H1 (cell line): Measurements from ENCODE around the gene SLC12A6. TPM values are rescaled to one million over a fixed set of nuclear protein-coding genes. Genes with fewer than 3 reads are reported as not detected.

Experiments used
- CTCF ChIA-PET: fragments of 300-600 bp; sonication (Branson Sonifier 250); formaldehyde crosslinking; loops from one replicate; lab custom pipeline; 2021; ENCODE audit not compliant: partially characterized antibody; lab: Charles Lee
- POLR2A ChIA-PET: fragments of 300-600 bp; sonication (Branson Sonifier 250); formaldehyde crosslinking; loops from one replicate; lab custom pipeline; 2021; ENCODE audit warnings: inconsistent platforms; ENCODE audit not compliant: partially characterized antibody; lab: Charles Lee
- DNase-seq, 2 experiments: peaks; one replicate each; pipeline versions ENCODE4 v3.0.0 to v3.0.0-alpha.2; 2010 to 2022; ENCODE audit warnings: low spot score in 2 of 2, low read depth in 1 of 2, mixed read lengths in 1 of 2
- FAIRE-seq: peaks from 2 replicates; lab custom pipeline; 2011; peaks lifted over from hg19 to GRCh38; lab: Jason Lieb, UNC
- H2AFZ ChIP-seq: 2 replicates; pipeline ENCODE4 v1.8.1; 2012; ENCODE audit warnings: low read length, inconsistent platforms
- H2AK5ac ChIP-seq: 2 replicates; pipeline ENCODE4 v1.6.1; 2013; ENCODE audit warnings: low read depth, low read length
- H2BK120ac ChIP-seq: replicated peaks from 2 replicates; pipeline ENCODE3; 2013; ENCODE audit warnings: low read depth, low read length, inconsistent platforms
- H2BK12ac ChIP-seq: 2 replicates; pipeline ENCODE4 v1.6.1; 2013; ENCODE audit warnings: low read depth, low read length
- H2BK15ac ChIP-seq: 2 replicates; pipeline ENCODE4 v1.6.1; 2013; ENCODE audit warnings: low read length
- H2BK20ac ChIP-seq: 2 replicates; pipeline ENCODE4 v1.6.1; 2013; ENCODE audit warnings: low read length
- H2BK5ac ChIP-seq: 2 replicates; pipeline ENCODE4 v1.6.1; 2013; ENCODE audit warnings: low read depth, low read length
- H3K14ac ChIP-seq: 2 replicates; pipeline ENCODE4 v1.6.1; 2013; ENCODE audit warnings: inconsistent platforms; ENCODE audit not compliant: insufficient read length
- H3K18ac ChIP-seq: 2 replicates; pipeline ENCODE4 v1.6.1; 2013; ENCODE audit warnings: low read length; ENCODE audit errors: extremely low read depth
- H3K23ac ChIP-seq: 2 replicates; pipeline ENCODE4 v1.6.1; 2013; ENCODE audit warnings: inconsistent platforms; ENCODE audit not compliant: insufficient read length
- H3K23me2 ChIP-seq: 2 replicates; pipeline ENCODE4 v1.6.1; 2013; ENCODE audit warnings: low read depth, low read length
- H3K27ac ChIP-seq: 2 replicates; pipeline ENCODE4 v1.6.1; 2011; ENCODE audit warnings: low read depth, low read length, inconsistent platforms
- H3K27me3 ChIP-seq, 4 experiments: replicated peaks in 1 of 4; 1 replicate in 1 of 4; 2 replicates in 3 of 4; pipeline versions ENCODE4 v1.6.1 to v1.8.1; 2011 to 2013; ENCODE audit warnings: low read length in 3 of 4, mild to moderate bottlenecking in 3 of 4, inconsistent platforms in 2 of 4, mixed read lengths in 2 of 4, moderate library complexity in 1 of 4; ENCODE audit not compliant: control insufficient read depth in 3 of 4, insufficient read depth in 3 of 4; ENCODE audit errors: extremely low read depth in 1 of 4
- H3K36me3 ChIP-seq, 4 experiments: 2 replicates each; pipeline versions ENCODE4 v1.6.1 to v1.8.1; 2011 to 2013; ENCODE audit warnings: mild to moderate bottlenecking in 4 of 4, low read length in 3 of 4, moderate library complexity in 2 of 4, control low read depth in 1 of 4, inconsistent platforms in 1 of 4; ENCODE audit not compliant: insufficient read depth in 4 of 4, control insufficient read depth in 2 of 4
- H3K4ac ChIP-seq: replicated peaks from 2 replicates; pipeline ENCODE3; 2013; ENCODE audit warnings: low read length, low read depth, mixed read lengths, inconsistent platforms; ENCODE audit not compliant: insufficient read length
- H3K4me1 ChIP-seq, 4 experiments: replicated peaks in 1 of 4; 1 replicate in 1 of 4; 2 replicates in 3 of 4; pipeline versions ENCODE4 v1.6.1 to v1.8.1; 2011 to 2013; ENCODE audit warnings: low read length in 3 of 4, inconsistent platforms in 2 of 4, mixed read lengths in 1 of 4; ENCODE audit not compliant: insufficient read depth in 4 of 4, control insufficient read depth in 3 of 4
- H3K4me2 ChIP-seq, 2 experiments: 2 replicates each; pipeline versions ENCODE4 v1.6.1 to v1.8.1; 2011 to 2013; ENCODE audit warnings: low read depth in 2 of 2, low read length in 2 of 2, control low read depth in 1 of 2, inconsistent platforms in 1 of 2, mild to moderate bottlenecking in 1 of 2; ENCODE audit not compliant: insufficient read depth in 1 of 2
- H3K4me3 ChIP-seq, 4 experiments: fragments of 200-600, 300-600 bp in 1 of 4; sonication (generic), shearing (Covaris generic), sonication (Bioruptor Twin) in 1 of 4; 2 replicates each; pipeline versions ENCODE4 v1.5.1 to v1.8.1; 2011 to 2016; ENCODE audit warnings: low read length in 4 of 4, low read depth in 3 of 4, control low read depth in 2 of 4, inconsistent platforms in 2 of 4, mild to moderate bottlenecking in 2 of 4, mixed read lengths in 1 of 4, moderate library complexity in 1 of 4; ENCODE audit not compliant: insufficient read depth in 2 of 4; ENCODE audit errors: extremely low read depth in 1 of 4
- H3K56ac ChIP-seq: replicated peaks from 2 replicates; pipeline ENCODE3; 2013; ENCODE audit warnings: low read depth, mild to moderate bottlenecking, mixed read lengths, low read length, inconsistent platforms; ENCODE audit not compliant: insufficient read length
- H3K79me1 ChIP-seq: 2 replicates; pipeline ENCODE4 v1.6.1; 2013; ENCODE audit warnings: low read depth, low read length, control low read depth
- H3K79me2 ChIP-seq, 2 experiments: 2 replicates each; pipeline versions ENCODE4 v1.6.1 to v1.8.1; 2012 to 2013; ENCODE audit warnings: low read length in 2 of 2, mild to moderate bottlenecking in 2 of 2, inconsistent platforms in 1 of 2; ENCODE audit not compliant: insufficient read depth in 2 of 2, control insufficient read depth in 1 of 2
- H3K9ac ChIP-seq, 4 experiments: replicated peaks in 1 of 4; 1 replicate in 1 of 4; 2 replicates in 3 of 4; pipeline versions ENCODE4 v1.6.1 to v1.8.1; 2011 to 2013; ENCODE audit warnings: low read depth in 3 of 4, low read length in 3 of 4, control low read depth in 2 of 4, mild to moderate bottlenecking in 2 of 4, moderate library complexity in 2 of 4, inconsistent platforms in 1 of 4; ENCODE audit errors: extremely low read depth in 1 of 4
- H3K9me3 ChIP-seq, 2 experiments: 2 replicates each; pipeline versions ENCODE4 v1.6.1 to v1.8.1; 2012 to 2013; ENCODE audit warnings: mild to moderate bottlenecking in 2 of 2, moderate library complexity in 2 of 2, control low read depth in 1 of 2, inconsistent platforms in 1 of 2, low read depth in 1 of 2, low read length in 1 of 2, mixed read lengths in 1 of 2; ENCODE audit not compliant: insufficient read depth in 2 of 2
- H4K20me1 ChIP-seq, 2 experiments: replicated peaks in 1 of 2; 2 replicates each; pipeline versions ENCODE3 to v1.8.1; 2011 to 2013; ENCODE audit warnings: inconsistent platforms in 2 of 2, low read length in 2 of 2, mild to moderate bottlenecking in 1 of 2; ENCODE audit not compliant: insufficient read depth in 2 of 2, control insufficient read depth in 1 of 2
- H4K5ac ChIP-seq: 2 replicates; pipeline ENCODE4 v1.6.1; 2013; ENCODE audit warnings: low read length, low read depth, mixed read lengths, inconsistent platforms; ENCODE audit not compliant: insufficient read length
- H4K8ac ChIP-seq: 2 replicates; pipeline ENCODE4 v1.8.0; 2013; ENCODE audit warnings: mild to moderate bottlenecking, moderate library complexity, low read length, inconsistent platforms; ENCODE audit not compliant: insufficient read depth; ENCODE audit errors: extremely low read depth
- H4K91ac ChIP-seq: replicated peaks from 2 replicates; pipeline ENCODE3; 2013; ENCODE audit warnings: low read length, mixed read lengths, inconsistent platforms; ENCODE audit not compliant: insufficient read length
- BRCA1 ChIP-seq: IDR thresholded peaks from 2 replicates; pipeline ENCODE4 v1.6.1; 2012; ENCODE audit warnings: low read depth, low read length, improper control_type of control experiment
- E2F6 ChIP-seq: IDR thresholded peaks from 2 replicates; pipeline ENCODE4 v1.6.1; 2012; ENCODE audit warnings: inconsistent platforms
- FOSL1 ChIP-seq: IDR thresholded peaks from 2 replicates; pipeline ENCODE4 v1.6.1; 2011; ENCODE audit warnings: mild to moderate bottlenecking, low read depth, low read length, moderate library complexity; ENCODE audit not compliant: insufficient read depth
- GTF2F1 ChIP-seq: IDR thresholded peaks from 2 replicates; pipeline ENCODE4 v1.6.1; 2012; ENCODE audit warnings: low read depth, low read length, improper control_type of control experiment, borderline replicate concordance
- JUND ChIP-seq: IDR thresholded peaks from 2 replicates; pipeline ENCODE4 v1.6.1; 2011; ENCODE audit warnings: mild to moderate bottlenecking, improper control_type of control experiment, low read length
- KDM5A ChIP-seq: fragments of 200-600 bp; IDR thresholded peaks from 2 replicates; pipeline ENCODE4 v1.7.1; 2012; ENCODE audit warnings: mild to moderate bottlenecking, low read length, inconsistent platforms, mixed read lengths
- NANOG ChIP-seq: IDR thresholded peaks from 2 replicates; pipeline ENCODE4 v1.6.1; 2011; ENCODE audit warnings: low read length, low read depth, mild to moderate bottlenecking, inconsistent platforms; ENCODE audit not compliant: insufficient read depth, poor library complexity, severe bottlenecking
- RBBP5 ChIP-seq: IDR thresholded peaks from 2 replicates; pipeline ENCODE4 v1.7.1; 2012; ENCODE audit warnings: low read depth, mild to moderate bottlenecking, inconsistent platforms, low read length, moderate library complexity, borderline replicate concordance
- RNF2 ChIP-seq: fragments of 200-900, 300-1000 bp; sonication (generic); IDR thresholded peaks from 2 replicates; pipeline ENCODE4 v1.7.1; 2016; ENCODE audit warnings: borderline replicate concordance, low read depth, mild to moderate bottlenecking, antibody characterized with exemption, low read length; ENCODE audit not compliant: poor library complexity, severe bottlenecking; ENCODE audit errors: missing control alignments
- SIN3A ChIP-seq, 2 experiments: IDR thresholded peaks in 1 of 2; conservative IDR thresholded peaks in 1 of 2; 2 replicates each; pipeline ENCODE4 v1.6.1; 2011 to 2012; ENCODE audit warnings: low read length in 2 of 2, improper control_type of control experiment in 1 of 2, low read depth in 1 of 2, mild to moderate bottlenecking in 1 of 2
- SP1 ChIP-seq: IDR thresholded peaks from 2 replicates; pipeline ENCODE4 v1.6.1; 2011; ENCODE audit warnings: low read depth, low read length
- TBP ChIP-seq: IDR thresholded peaks from 2 replicates; pipeline ENCODE4 v1.6.1; 2011; ENCODE audit warnings: low read depth, low read length, improper control_type of control experiment
- YY1 ChIP-seq: IDR thresholded peaks from 2 replicates; pipeline ENCODE4 v1.6.1; 2011; ENCODE audit warnings: low read depth, mild to moderate bottlenecking, low read length
- WGBS, 2 experiments: shearing (Covaris generic) in 1 of 2; methylation state at CpG; one replicate each; pipeline versions ENCODE4 v1.1.6 to v1.1.7; 2013 to 2015; ENCODE audit warnings: low lambda C conversion rate in 2 of 2, mixed read lengths in 2 of 2, inconsistent platforms in 1 of 2, low coverage in 1 of 2, missing lambda C conversion rate in 1 of 2; ENCODE audit not compliant: insufficient replicate concordance in 2 of 2, insufficient coverage in 1 of 2, insufficient read length in 1 of 2; ENCODE audit errors: extremely low coverage in 1 of 2, missing lambda C conversion rate in 1 of 2; 5-methylcytosine and 5-hydroxymethylcytosine counted together
- polyA plus RNA-seq, 7 experiments: library from polyadenylated mRNA; depleted of rRNA in 3 of 7; stranded (reverse) in 5 of 7; unstranded in 2 of 7; fragments of >200 nt in 5 of 7; fragments of 200-250 nt in 2 of 7; gene quantifications; 1 replicate in 5 of 7; 2 replicates in 1 of 7; 4 replicates in 1 of 7; pipeline versions ENCODE4 v1.2.1 to v1.2.3, GENCODE V29; 2011 to 2013; ENCODE audit warnings: missing spikeins in 2 of 7, mixed read lengths in 2 of 7
- total RNA-seq: library from RNA; stranded (reverse); fragmentation: NEBNext Ultra II Directional; extraction: Animal tissue kit (Norgen Biotek cat#: 25700); gene quantifications from 2 replicates; pipeline ENCODE4 v1.2.1, GENCODE V29; 2021

The SLC12A6 gene
- total and polyA plus RNA-seq, 2 of the 8 experiments (the other 6 are each of a cell fraction or from before 2014, with no cell fraction given), result 9.2 to 11.1 TPM

- Histone ChIP-seq H3K79me2 (peaks cover 4 to 20% of the 10 kb centered on the region in 2 experiments; a peak in 3 of 4 replicates), H3K14ac (no peak overlapping the region), H4K5ac (no peak overlapping the region), H2AK5ac (no peak overlapping the region), H3K27me3 (no peaks in the 10 kb centered on the region), H3K23ac (no peak overlapping the region), H4K91ac (no peak overlapping the region), H4K20me1 (peaks cover 8 to 10% of the 10 kb centered on the region in 2 experiments), H3K56ac (no peak overlapping the region), H3K36me3 (peaks cover 7 to 46% (median 34%) of the 10 kb centered on the region in 4 experiments), H2BK15ac (no peak overlapping the region), H2BK120ac (no peak overlapping the region), H2BK12ac (no peak overlapping the region), H3K18ac (no peak overlapping the region), H2BK5ac (no peak overlapping the region), H3K4me1 (peaks cover 5 to 12% (median 7%) of the 10 kb centered on the region in 4 experiments), H3K27ac (no peak overlapping the region), H3K4me3 (no peak overlapping the region), H3K23me2 (no peaks in the 10 kb centered on the region; the same call in 1 of the 2 replicates), H2BK20ac (no peak overlapping the region), H4K8ac (no peak overlapping the region), H3K9me3 (no peaks in the 10 kb centered on the region), H3K4me2 (no peak overlapping the region), H3K9ac (no peak overlapping the region), H3K4ac (no peak overlapping the region), H3K79me1 (peaks cover 14% of the 10 kb centered on the region), H2AFZ (no peak overlapping the region)
- POLR2A ChIA-PET, result interaction anchor here (1.1 kb wide), 1 partner anchor 70 kb away, joined by 3 read pairs; no protein-coding TSS in a partner anchor
- 91% methylated on average over 7 of the region's 7 CpGs; no CpG with 5 or more reads in 1 of the 2 experiments for WGBS, 2 experiments
- FAIRE-seq, result no peak
- DNase-seq, result no peak
- CTCF ChIA-PET, result interaction anchor here (0.5 to 3.3 kb wide), 9 partner anchors 9 to 300 kb away, joined by 3 to 34 read pairs (median 3); partner anchors contain the start of genes NOP10 and NUTM1
- no peak for TF ChIP-seq KDM5A
- no peak for TF ChIP-seq FOSL1
- TF ChIP-seq E2F6, result no peak
- no peak for TF ChIP-seq NANOG
- TF ChIP-seq YY1, result no peak
- TF ChIP-seq RBBP5, result no peak
- TF ChIP-seq TBP, result no peak
- TF ChIP-seq GTF2F1, result no peak
- TF ChIP-seq RNF2, result no peak
- TF ChIP-seq BRCA1, result no peak
- TF ChIP-seq JUND, result no peak
- no peak for TF ChIP-seq SIN3A (conservative IDR thresholded peaks at IDR 0.05 in 1 of 2, IDR thresholded peaks at IDR 0.05 in 1 of 2; ENCODE audit: low read depth in 1 of 2, low read length in 2 of 2)
- TF ChIP-seq SP1, result no peak
These were observed 23.7 kb upstream of the SLC12A6 start for GRCh38 chr15:34361278-34361677.
